ENCODE results near the gene DOCK7.

- TF ChIP-seq POLR2A (IDR thresholded peaks at IDR 0.05; ENCODE audit: low read length): no peak
- TF ChIP-seq GATA1 (IDR thresholded peaks at IDR 0.05; ENCODE audit: low read depth, low read length): no peak
These were observed 143.6 kb downstream of the DOCK7 start for GRCh38 chr1:62544570-62544969.

Data from erythroblast (primary cell).